Measurements from ENCODE around the gene KIF22. TPM values are rescaled to one million over a fixed set of nuclear protein-coding genes. Genes with fewer than 3 reads are reported as not detected.

KIF22 gene
- polyA plus RNA-seq, 1 of the 3 experiments (the other 2 are of a cell fraction): 64.1 TPM

DNA sequence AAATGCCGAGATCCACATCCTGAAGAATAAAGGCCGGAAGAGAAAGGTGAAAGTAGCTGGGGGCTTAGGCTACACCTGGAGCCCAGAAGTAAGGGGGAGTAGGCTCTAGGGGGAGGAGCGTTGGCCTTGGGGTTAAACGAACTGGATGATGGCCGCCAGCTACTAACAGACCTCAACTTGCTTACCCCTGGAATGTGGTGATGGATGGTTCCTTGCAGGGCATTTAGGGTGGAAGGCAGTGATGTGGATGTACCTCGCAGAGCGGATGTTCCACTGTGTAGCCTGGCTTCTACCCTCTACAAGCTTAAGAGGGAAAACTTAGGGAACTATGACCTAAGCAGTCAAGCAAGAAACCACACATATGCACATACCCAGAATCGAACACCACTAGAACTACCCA lies 13.5 kb downstream of the KIF22 start:
- Histone ChIP-seq H3K4me3 (ENCODE audit: low read depth in 2 of 2, low read length in 1 of 2) (no peak overlapping the region), H3K9me3 (no peaks in the 10 kb centered on the region), H3K27me3 (ENCODE audit: insufficient read depth) (no peaks in the 10 kb centered on the region), H3K27ac (ENCODE audit: low read depth in 2 of 2, low read length in 1 of 2) (peak overlapping the region; percentile 89 to 93; a peak in 2 of 4 replicates), H3K9me2 (no peaks in the 10 kb centered on the region), H3F3A (replicated peaks; ENCODE audit: insufficient read depth) (peaks cover 33% of the 10 kb centered on the region), H3K4me1 (ENCODE audit: control insufficient read depth in 1 of 2, insufficient read depth in 2 of 2, low read depth in 1 of 2, low read length in 1 of 2) (peaks cover 7 to 22% of the 10 kb centered on the region in 2 experiments), H3K4me2 (peak overlapping the region; percentile 90; the same call in 1 of the 2 replicates), H4K20me1 (ENCODE audit: insufficient read depth) (peaks cover 5% of the 10 kb centered on the region; the same call in 1 of the 2 replicates), H3K36me3 (replicated peaks in 1 of 2; ENCODE audit: control insufficient read depth in 1 of 2, insufficient read depth in 2 of 2, low read length in 1 of 2) (peaks cover 13 to 33% of the 10 kb centered on the region in 2 experiments), H3K79me2 (ENCODE audit: insufficient read depth) (peaks cover 19% of the 10 kb centered on the region), H3K9ac (no peak overlapping the region; the same call in 1 of the 2 replicates), H2AFZ (ENCODE audit: low read depth) (no peak overlapping the region)
- CTCF ChIA-PET: interaction anchor here (1.0 to 2.3 kb wide), 6 partner anchors 9 to 96 kb away, joined by 3 to 17 read pairs (median 4); partner anchors contain the start of genes ASPHD1, KIF22, MVP and PAGR1
- WGBS (ENCODE audit: low lambda C conversion rate): 91% methylated on average over 8 of the region's 8 CpGs
- DNase-seq: no peak
- POLR2A ChIA-PET: interaction anchor here (0.8 to 4.0 kb wide), 5 partner anchors 9 to 261 kb away, joined by 3 to 19 read pairs (median 4); partner anchors contain the start of genes ALDOA and KIF22
- TF ChIP-seq TAF1 (IDR thresholded peaks at IDR 0.05; ENCODE audit: borderline replicate concordance, low read depth, low read length) (no peak), GABPA (IDR thresholded peaks at IDR 0.05; ENCODE audit: low read depth) (no peak), NFIC (IDR thresholded peaks at IDR 0.05; ENCODE audit: borderline replicate concordance) (no peak), TEAD4 (IDR thresholded peaks at IDR 0.05; ENCODE audit: borderline replicate concordance, insufficient read depth) (no peak), USF1 (IDR thresholded peaks at IDR 0.05; ENCODE audit: borderline replicate concordance, low read depth) (no peak), CHD2 (IDR thresholded peaks at IDR 0.05; ENCODE audit: low read length, partially characterized antibody) (no peak), RFX5 (IDR thresholded peaks at IDR 0.05; ENCODE audit: low read length) (no peak)
- TF ChIP-seq, protein P1, sequence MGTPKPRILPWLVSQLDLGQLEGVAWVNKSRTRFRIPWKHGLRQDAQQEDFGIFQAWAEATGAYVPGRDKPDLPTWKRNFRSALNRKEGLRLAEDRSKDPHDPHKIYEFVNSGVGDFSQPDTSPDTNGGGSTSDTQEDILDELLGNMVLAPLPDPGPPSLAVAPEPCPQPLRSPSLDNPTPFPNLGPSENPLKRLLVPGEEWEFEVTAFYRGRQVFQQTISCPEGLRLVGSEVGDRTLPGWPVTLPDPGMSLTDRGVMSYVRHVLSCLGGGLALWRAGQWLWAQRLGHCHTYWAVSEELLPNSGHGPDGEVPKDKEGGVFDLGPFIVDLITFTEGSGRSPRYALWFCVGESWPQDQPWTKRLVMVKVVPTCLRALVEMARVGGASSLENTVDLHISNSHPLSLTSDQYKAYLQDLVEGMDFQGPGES (IDR thresholded peaks at IDR 0.05; ENCODE audit: low read depth, low read length): no peak
- TF ChIP-seq, protein P2, sequence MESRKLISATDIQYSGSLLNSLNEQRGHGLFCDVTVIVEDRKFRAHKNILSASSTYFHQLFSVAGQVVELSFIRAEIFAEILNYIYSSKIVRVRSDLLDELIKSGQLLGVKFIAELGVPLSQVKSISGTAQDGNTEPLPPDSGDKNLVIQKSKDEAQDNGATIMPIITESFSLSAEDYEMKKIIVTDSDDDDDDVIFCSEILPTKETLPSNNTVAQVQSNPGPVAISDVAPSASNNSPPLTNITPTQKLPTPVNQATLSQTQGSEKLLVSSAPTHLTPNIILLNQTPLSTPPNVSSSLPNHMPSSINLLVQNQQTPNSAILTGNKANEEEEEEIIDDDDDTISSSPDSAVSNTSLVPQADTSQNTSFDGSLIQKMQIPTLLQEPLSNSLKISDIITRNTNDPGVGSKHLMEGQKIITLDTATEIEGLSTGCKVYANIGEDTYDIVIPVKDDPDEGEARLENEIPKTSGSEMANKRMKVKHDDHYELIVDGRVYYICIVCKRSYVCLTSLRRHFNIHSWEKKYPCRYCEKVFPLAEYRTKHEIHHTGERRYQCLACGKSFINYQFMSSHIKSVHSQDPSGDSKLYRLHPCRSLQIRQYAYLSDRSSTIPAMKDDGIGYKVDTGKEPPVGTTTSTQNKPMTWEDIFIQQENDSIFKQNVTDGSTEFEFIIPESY (IDR thresholded peaks at IDR 0.05; ENCODE audit: borderline replicate concordance, low read depth): no peak

- peak overlapping the region; percentile 60 to 88 for H3K4me3 ChIP-seq (ENCODE audit: low read depth in 2 of 2, low read length in 1 of 2)
- no peak for DNase-seq
- H3K36me3 ChIP-seq (replicated peaks in 1 of 2; ENCODE audit: control insufficient read depth in 1 of 2, insufficient read depth in 2 of 2, low read length in 1 of 2): peaks cover 18 to 30% of the 10 kb centered on the region in 2 experiments
- no peaks in the 10 kb centered on the region for H3K9me2 ChIP-seq
- H3K79me2 ChIP-seq (ENCODE audit: insufficient read depth): peaks cover 25% of the 10 kb centered on the region
- peak overlapping the region; percentile 89 to 93 for H3K27ac ChIP-seq (ENCODE audit: low read depth in 2 of 2, low read length in 1 of 2)
- peak overlapping the region; percentile 56; the same call in 1 of the 2 replicates for H2AFZ ChIP-seq (ENCODE audit: low read depth)
- CTCF ChIA-PET: interaction anchor here (1.0 to 2.3 kb wide), 5 partner anchors 12 to 95 kb away, joined by 3 to 17 read pairs (median 5); partner anchors contain the start of genes ASPHD1, KIF22, MVP and PAGR1
- peaks cover 14 to 29% of the 10 kb centered on the region in 2 experiments for H3K4me1 ChIP-seq (ENCODE audit: control insufficient read depth in 1 of 2, insufficient read depth in 2 of 2, low read depth in 1 of 2, low read length in 1 of 2)
- H3K27me3 ChIP-seq (ENCODE audit: insufficient read depth): no peaks in the 10 kb centered on the region
- POLR2A ChIA-PET: interaction anchor here (0.6 to 4.0 kb wide), 6 partner anchors 10 to 261 kb away, joined by 3 to 19 read pairs (median 4); partner anchors contain the start of genes ALDOA and KIF22
- peak overlapping the region; percentile 95 for H3K9ac ChIP-seq
- peak overlapping the region; percentile 90 for H3K4me2 ChIP-seq
- WGBS (ENCODE audit: low lambda C conversion rate): 23% methylated on average over 21 of the region's 26 CpGs
- H3F3A ChIP-seq (replicated peaks; ENCODE audit: insufficient read depth): peaks cover 36% of the 10 kb centered on the region
- TF ChIP-seq TCF12 (IDR thresholded peaks at IDR 0.05): no peak
- 0 out of 2 replicates have a peak, but pooled peaks have one; percentile 28 for TF ChIP-seq PBX3 (IDR thresholded peaks at IDR 0.05)
- TF ChIP-seq FOXJ3 (CRISPR knock-in tag; IDR thresholded peaks at IDR 0.05): 0 out of 2 replicates have a peak, but pooled peaks have one; percentile 7
- TF ChIP-seq RAD21 (IDR thresholded peaks at IDR 0.05; ENCODE audit: low read length): no peak
- TF ChIP-seq NRF1 (IDR thresholded peaks at IDR 0.05; ENCODE audit: low read depth, low read length): no peak
- no peak for TF ChIP-seq USF2 (IDR thresholded peaks at IDR 0.05; ENCODE audit: borderline replicate concordance, low read depth, low read length)
- peaks cover 10% of the 10 kb centered on the region for H4K20me1 ChIP-seq (ENCODE audit: insufficient read depth)
- H3K9me3 ChIP-seq: no peaks in the 10 kb centered on the region
Observed at GRCh38 chr16:29804455-29805231, 14.1 kb downstream of the KIF22 start.

Data from SK-N-SH (cell line).